Activated CD4-positive, alpha-beta T cell treated with anti-CD3 and anti-CD28 coated beads for 48 hours (primary cell): Measurements from ENCODE around the gene ADARB1.
"Not testable (repeated sequence)": the region's sequence is repeated elsewhere in the genome, so short reads cannot be mapped to it uniquely, and the experiment has no call there.

ENCODE experiments used
- DNase-seq: peaks from one replicate; pipeline ENCODE4 v3.0.0-alpha.2; 2020

Gene ADARB1

DNA sequence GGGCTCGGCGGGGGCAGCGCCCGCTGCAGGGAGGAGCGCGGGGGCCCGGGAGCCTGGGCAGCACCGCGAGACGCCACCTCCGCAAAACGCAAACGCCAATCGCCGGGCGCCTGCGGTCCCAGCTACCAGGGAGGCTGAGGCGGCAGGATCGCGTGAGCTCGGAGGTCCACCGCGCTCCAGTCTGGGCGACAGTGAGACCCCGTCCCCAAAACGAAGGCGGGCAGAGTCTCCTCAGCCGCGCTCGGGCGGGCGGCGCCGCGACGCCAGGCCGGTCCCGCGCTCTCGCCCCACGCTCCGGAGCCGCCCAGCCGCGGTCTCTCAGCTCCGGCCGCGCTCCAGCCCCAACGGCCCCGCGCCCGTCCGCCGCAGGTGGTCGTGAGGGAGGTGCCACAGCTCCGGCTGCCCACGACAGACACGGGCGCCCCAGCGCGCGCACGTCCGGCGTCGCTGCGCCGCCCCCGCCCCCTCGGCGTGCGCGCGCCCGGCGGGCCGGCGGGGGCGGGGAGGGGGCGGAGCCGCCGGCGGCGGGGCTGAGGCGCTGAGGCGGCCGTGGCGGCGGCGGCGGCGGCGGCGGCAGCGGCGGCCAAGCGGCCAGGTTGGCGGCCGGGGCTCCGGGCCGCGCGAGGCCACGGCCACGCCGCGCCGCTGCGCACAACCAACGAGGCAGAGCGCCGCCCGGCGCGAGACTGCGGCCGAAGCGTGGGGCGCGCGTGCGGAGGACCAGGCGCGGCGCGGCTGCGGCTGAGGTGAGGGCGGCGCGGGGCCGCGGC, at the start of gene ADARB1:
Gene ADARB1, plus strand, starts transcription at position 533 of the 770 bp plus-strand sequence. CDS start 97,077 bp downstream, outside the sequence.
- peak; percentile 65 for DNase-seq

GRCh38 chr21:45026066-45026745, 48.2 kb upstream of the ADARB1 start:
- DNase-seq: no peak

DNA sequence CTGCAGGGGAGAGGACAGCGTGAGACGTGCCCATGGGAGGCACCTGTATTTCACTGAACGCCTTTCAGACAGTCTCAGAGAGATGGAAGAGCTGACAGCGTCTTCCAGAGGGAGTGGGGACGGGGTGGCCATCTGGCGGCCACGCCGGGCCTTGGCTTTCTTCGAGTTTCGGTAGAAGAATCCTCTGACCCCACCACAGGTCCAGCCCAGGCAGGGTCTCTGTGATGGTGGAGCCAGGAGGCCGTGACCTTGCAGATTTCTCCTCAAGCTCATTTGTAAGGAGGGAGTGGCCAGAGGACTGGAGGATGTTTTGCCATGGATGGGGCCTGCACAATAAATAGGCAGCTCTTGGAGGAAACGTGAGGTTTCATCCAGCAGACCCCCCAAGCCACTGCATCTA, 47.6 kb upstream of the ADARB1 start:
- no peak for DNase-seq

DNA sequence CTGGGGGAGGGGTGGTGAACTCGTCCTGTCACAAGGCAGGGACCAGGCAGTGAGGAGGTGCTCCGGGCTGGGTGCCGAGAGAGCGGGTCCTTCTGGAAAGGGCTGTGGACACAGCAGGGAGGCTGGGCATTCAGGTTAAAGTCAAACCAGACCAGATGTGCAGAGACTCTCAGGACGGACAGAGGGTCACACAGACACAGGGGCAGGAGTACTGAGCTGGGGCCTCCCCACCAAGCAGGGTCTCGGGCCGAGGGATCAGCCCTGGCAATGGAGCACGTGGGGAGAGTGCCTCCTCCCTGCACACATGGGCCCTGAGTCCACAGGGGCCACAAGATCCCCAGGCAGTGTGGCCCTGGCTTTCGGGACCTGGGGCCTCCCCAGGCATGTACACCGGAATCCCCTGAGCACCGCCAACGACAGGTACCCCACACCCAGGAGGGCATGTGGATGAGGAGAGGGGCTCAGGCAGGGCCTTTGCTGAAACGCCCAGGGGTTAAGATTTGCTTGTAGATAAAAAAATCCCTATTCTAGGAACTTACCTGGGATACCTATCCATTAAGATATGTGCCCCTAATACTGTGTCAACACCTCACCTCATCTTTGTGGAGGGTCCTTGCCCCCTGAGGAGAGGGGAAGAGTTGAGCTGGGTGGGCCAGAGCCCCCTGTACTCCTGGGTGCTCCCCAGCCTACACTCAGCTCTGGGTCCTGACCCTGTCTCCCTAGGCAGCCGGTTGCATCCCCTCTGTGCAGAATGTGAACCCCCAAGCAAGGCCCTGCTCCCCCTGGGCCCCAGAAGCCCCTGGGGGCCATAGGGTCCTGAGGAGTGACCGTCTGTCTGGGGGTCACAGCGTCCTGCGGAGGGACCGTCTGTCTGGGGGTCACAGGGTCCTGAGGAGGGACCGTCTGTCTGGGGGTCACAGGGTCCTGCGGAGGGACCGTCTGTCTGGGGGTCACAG, 46.9 kb upstream of the ADARB1 start:
- no peak for DNase-seq

DNA sequence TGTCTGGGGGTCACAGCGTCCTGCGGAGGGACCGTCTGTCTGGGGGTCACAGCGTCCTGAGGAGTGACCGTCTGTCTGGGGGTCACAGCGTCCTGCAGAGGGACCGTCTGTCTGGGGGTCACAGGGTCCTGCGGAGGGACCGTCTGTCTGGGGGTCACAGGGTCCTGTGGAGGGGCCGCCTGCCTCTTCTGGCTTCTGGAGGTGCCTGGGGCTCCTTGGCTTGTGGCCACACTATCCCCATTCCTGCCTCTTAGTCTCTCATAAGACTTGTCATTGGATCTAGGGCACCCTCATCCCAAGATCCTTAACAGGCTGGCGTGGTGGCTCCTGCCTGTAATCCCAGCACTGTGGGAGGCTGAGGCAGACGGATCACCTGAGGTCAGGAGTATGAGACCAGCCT, 45.7 kb upstream of the ADARB1 start:
- not testable (repeated sequence) for DNase-seq

- no peak for DNase-seq
These were observed 45.0 kb upstream of the ADARB1 start for GRCh38 chr21:45029298-45029947.

GRCh38 chr21:45029948-45030681, 44.3 kb upstream of the ADARB1 start:
- no peak for DNase-seq

DNA sequence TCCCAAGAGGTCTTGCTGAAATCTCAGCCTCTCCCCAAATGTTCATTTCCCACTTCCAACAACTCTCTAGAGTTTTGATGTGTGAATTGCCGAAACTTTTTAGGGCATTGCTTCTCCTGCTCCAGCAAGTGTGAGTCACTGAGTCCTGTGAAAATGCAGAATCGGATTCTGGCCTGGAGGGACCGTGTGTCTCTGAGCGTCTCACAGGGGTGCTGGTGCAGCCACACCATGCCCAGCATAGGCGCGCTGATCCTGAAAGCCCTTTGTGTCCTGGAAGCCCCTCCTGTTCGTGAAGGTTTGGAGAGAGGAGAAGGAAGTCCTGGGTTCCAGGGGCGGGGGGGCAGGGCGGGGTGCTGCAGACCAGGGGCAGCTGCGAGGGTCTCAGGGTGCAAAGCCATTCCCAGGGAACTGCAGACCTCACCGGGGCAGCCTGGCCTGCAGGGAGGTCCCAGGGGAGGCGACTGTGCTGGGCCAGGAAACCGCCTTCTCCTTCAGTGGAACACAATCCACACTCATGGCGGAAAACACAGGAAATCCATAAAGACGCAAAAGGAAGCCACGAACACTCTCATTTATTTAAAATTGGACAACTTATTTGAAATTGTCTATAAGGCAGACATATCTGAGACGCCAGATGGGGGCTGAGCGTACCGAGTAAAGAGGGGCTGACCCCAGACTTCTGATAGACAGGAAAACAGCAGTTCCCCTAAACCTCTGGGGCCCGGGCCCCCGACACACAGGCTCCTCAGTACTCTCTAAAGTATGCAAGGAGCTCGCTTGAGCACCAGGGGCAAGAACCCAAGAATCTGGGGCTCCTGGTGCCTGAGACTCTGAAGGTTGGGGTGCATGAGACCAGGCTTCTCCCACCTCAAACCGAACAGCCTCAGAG, 43.5 kb upstream of the ADARB1 start:
- no peak for DNase-seq

DNA sequence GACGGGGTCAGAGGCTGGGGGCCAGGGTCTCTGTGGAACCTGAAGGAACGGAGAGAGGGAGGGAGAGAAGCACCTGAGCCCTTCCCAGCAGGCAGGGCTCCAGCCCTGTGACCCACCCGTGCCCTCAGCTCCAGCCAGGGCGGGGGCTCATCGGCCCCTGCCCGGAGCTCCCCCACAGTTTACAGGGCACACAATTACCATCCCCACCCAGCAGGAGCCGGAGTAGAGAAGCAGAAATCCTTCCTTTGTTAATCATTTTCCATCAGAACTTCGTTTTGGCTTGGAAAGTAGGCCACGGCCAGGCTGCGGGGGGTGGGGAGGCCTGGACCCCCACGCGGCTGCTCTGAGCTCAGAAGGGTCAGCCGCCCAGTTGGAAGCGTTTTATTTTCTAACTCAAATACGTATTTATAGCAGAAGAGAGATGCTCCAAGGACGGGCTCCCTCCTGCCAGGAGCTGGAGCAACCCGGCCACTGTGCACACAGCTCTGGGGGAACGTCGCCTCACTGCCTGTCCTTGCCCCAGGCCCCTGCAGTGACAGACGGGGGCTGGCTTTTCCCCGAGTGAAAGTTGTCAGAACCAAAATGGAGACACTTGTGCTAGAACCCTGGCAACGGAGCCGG, 42.7 kb upstream of the ADARB1 start:
- DNase-seq: no peak

GRCh38 chr21:45032332-45032731, 42.0 kb upstream of the ADARB1 start:
- no peak for DNase-seq

DNA sequence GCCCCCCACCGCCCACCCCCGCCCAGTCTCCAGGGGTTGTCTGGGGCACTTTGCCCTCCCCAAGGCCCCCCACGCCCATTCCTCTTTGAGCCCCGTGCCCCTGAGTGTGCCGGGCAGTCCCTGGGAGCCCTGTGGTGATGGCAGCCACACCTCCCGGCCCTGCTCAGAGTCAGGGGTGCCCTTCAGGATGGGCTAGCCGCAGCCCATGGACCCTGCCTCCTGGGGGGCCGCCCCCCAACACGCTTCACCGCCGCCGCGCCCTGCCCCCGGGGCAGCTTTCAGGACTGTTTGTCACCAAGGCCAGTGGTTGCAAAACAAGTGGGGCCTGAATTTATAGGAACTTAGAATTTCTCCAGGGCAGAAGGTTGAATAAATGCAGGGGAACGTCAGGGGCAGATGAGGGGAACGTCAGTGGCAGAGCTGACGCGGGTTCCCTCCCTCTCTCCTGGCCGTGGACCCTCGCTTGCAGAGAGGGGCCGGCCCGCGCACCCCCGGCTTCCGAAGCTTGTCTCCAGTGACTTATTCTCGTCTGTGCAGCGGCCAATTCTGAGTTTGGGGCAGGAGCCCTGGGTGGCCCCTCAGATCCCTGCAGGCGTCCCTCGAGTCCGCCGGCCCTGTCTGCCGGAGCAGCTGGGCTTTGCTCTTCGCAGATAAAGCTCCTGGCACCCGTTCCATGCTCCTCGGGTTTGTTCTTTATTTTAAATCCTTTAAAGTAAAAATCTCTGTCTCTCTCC, 41.2 kb upstream of the ADARB1 start:
- DNase-seq: no peak

DNA sequence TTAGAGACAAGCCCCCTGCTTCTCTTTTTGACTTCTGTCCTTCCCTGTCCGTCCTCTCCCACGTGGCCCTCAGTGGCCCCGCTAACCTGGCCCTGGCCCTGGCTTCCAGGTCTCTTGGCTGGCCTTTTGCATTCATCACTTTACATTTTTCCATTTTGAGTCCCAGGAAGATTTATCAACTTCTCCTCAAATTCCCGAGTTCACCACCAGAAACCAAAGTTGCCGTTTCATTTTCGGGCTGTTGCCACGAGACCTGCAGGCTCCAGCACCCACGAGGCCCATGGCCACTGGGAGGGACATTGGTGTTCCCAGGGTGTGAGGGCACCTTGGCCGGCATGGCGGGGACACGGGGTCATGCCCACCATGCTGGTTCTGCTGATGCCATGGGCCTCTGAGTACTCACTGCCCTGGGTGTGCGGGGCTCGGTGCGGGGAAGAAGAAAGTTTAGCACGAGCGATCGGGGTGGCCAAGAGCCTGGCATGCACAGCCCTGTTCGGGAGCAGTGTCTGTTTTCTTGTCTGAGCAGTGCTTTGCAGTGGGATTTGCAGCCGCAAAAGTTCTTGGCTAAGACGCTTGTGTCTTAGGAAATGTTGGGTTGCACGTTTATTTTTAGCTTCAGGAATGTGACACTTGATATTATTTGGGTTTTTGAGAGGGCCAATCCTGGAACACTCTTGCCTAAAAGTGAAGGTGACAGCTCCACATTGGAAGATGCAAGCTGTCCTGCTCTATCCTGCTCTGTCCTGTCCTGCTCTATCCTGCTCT, 40.4 kb upstream of the ADARB1 start:
- no peak for DNase-seq

GRCh38 chr21:45034556-45035476, 39.6 kb upstream of the ADARB1 start:
- no peak for DNase-seq

- DNase-seq: no peak
These were observed 38.9 kb upstream of the ADARB1 start for GRCh38 chr21:45035477-45035848.

- no peak for DNase-seq
These were observed 37.8 kb upstream of the ADARB1 start for GRCh38 chr21:45036630-45037029.

- no peak for DNase-seq
These were observed 36.4 kb upstream of the ADARB1 start for GRCh38 chr21:45037986-45038385.

DNA sequence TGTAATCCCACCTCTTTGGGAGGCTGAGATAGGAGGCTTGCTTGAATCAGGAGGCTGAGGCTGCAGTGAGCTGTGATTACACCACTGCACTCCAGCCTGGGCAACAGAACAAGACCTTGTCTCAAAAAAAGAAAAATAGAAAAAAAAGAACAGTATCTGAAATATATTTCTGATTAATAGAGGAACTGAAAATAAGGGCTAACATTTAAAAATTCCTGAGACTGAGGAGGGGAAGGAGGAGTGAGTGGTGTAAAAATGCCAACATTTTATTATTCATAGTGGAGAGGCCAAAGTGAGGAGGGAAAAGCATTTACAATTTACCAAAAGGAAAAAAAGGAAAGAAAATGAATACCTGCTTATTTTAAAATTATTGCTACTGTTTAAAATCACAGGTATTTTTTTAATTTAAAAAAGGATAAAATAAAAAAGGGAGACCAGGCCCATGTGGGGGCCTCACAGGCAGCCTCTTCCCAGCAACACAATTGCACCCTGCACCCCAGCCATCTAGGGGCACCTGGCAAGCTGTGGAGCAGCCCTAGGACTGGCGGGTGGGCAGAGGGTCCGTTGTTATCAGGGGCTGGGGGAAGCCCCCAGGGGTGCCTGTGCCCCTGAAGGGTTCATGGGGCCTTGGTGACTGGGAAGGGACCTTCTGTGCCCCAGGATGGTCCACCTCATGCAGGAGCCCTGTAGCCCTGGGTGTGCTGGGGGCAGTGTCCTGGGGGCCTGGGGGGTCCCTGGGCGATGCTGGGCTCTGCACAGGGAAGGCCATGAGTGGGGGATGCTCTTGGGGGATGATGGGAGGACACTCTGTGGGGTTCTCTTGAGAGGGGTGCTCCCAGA, 34.8 kb upstream of the ADARB1 start:
- DNase-seq: no peak
